ENCODE data around the gene LIMA1.
"Not testable (repeated sequence)": the region's sequence is repeated elsewhere in the genome, so short reads cannot be mapped to it uniquely, and the experiment has no call there.

LIMA1 gene

GRCh38 chr12:50222275-50222783 lies 61.0 kb downstream of the LIMA1 start:
- peak; percentile 79 for DNase-seq (ENCODE audit: low spot score)
- peak overlapping the region; percentile 75 for H3K4me3 ChIP-seq
- no peak for TF ChIP-seq CTCF (IDR thresholded peaks at IDR 0.05)
- H3K27ac ChIP-seq: peak overlapping the region; percentile 82 to 91

GRCh38 chr12:50221228-50222008 lies 61.9 kb downstream of the LIMA1 start:
- H3K27ac ChIP-seq: peak overlapping the region; percentile 82 to 91
- DNase-seq (ENCODE audit: low spot score): no peak
- H3K4me3 ChIP-seq: peak overlapping the region; percentile 75
- TF ChIP-seq CTCF (IDR thresholded peaks at IDR 0.05): no peak

GRCh38 chr12:50220363-50220995 lies 62.8 kb downstream of the LIMA1 start:
- Histone ChIP-seq H3K27ac (peak overlapping the region; percentile 82 to 91), H3K4me3 (peak overlapping the region; percentile 75)
- no peak for TF ChIP-seq CTCF (IDR thresholded peaks at IDR 0.05)
- no peak for DNase-seq (ENCODE audit: low spot score)

- no peak for TF ChIP-seq CTCF (IDR thresholded peaks at IDR 0.05)
- no peak for DNase-seq (ENCODE audit: low spot score)
- H3K27ac ChIP-seq: peak overlapping the region in 1 of 2 donors; percentile 91
- H3K4me3 ChIP-seq: peak overlapping the region; percentile 75
Observed at GRCh38 chr12:50219544-50219943, 63.8 kb downstream of the LIMA1 start.

GRCh38 chr12:50219001-50219400 lies 64.3 kb downstream of the LIMA1 start:
- H3K27ac ChIP-seq; DNase-seq (ENCODE audit: low spot score): not testable (repeated sequence)
- H3K4me3 ChIP-seq: peak overlapping the region; percentile 75

GRCh38 chr12:50218386-50218785 lies 64.9 kb downstream of the LIMA1 start:
- no peak for DNase-seq (ENCODE audit: low spot score)
- no peak overlapping the region for H3K4me3 ChIP-seq
- TF ChIP-seq CTCF (IDR thresholded peaks at IDR 0.05): no peak
- H3K27ac ChIP-seq: no peak overlapping the region

GRCh38 chr12:50217202-50217601 lies 66.1 kb downstream of the LIMA1 start:
- DNase-seq (ENCODE audit: low spot score): no peak
- H3K27ac ChIP-seq: no peak overlapping the region
- no peak for TF ChIP-seq CTCF (IDR thresholded peaks at IDR 0.05)
- no peak overlapping the region for H3K4me3 ChIP-seq

Measured in coronary artery (tissue), 2 donors.